NCI-H524 treated with DMSO at 0.1 percent for 48 hours (cell line): ENCODE measurements around the gene HOXA4.

Experiments
- DNase-seq: peaks from one replicate; lab custom pipeline; 2025; lab: John Stamatoyannopoulos, UW

The HOXA4 gene

DNA sequence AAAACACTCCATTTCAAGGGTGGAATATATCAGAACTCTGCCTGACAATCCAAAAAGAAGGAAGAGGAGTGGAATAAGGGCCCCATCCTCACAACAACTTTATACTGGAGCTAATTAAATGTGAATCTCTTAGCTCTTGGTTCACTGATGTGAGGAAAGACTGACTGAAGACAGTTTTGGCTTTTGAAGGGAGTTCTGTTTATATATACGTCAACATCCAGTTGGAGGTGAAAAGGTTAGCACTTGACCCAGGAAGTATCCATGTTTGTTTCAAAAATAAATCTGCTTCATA is 37.8 kb downstream of the HOXA4 start:
- DNase-seq, result no peak

GRCh38 chr7:27091941-27092818 is 38.4 kb downstream of the HOXA4 start:
- DNase-seq, result no peak

GRCh38 chr7:27091105-27091504 is 39.5 kb downstream of the HOXA4 start:
- DNase-seq, result no peak

- no peak for DNase-seq
Observed at GRCh38 chr7:27088002-27088922, 42.3 kb downstream of the HOXA4 start.

GRCh38 chr7:27083646-27084045 is 46.9 kb downstream of the HOXA4 start:
- DNase-seq, result no peak

DNA sequence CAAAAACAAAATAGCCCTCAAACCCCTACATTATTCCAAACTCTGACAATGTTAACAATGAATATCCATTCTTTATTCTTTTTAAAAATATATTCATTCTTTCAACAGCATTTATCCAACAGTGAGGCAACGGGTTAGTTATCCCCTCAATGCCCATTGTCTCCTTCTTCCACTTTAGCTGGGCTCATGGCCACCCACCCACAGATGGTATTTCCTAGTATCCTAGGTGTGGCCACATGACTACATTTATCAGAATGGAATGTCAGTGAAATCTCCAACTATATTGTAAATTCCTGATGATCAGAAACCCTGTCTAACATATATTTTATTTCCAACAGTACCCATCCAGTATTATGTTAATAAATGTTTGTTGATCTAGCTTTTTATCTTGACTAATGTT is 48.4 kb downstream of the HOXA4 start:
- DNase-seq, result no peak

- DNase-seq, result no peak
Observed at GRCh38 chr7:27080844-27081436, 49.6 kb downstream of the HOXA4 start.

DNA sequence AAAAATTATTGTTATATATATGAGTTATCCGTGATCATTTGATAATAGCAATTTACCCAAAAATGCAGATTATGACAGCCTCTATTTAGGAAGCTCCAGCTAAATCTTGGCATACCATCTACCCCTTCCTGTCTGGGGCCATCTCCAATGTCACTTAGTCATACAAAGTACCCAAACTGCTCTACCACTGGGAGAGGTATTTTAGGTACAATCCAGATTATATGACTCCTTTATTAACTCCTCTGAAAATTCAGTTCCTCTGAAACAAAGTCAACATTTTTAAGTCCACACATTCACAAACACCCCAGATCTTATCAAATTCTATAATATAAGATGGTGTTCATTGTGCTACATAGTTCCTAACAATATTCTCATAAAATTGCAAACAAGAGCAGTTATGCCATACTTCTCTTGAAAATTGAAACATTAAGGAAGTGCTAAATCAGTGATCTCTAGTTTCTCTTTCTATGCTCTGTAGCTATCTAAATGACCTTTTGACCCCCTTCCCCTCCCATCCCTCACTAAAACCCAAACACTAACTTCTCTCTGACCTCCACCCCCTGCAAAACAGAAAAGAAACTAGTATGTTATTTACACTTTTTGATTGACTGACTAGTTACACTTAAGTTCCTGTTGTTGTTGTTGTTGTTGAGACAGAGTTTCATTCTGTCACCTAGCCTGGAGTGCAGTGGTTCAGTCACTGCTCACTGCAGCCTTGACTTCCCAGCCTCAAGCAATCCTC is 51.2 kb downstream of the HOXA4 start:
- DNase-seq, result no peak

- no peak for DNase-seq
Observed at GRCh38 chr7:27078616-27079233, 51.8 kb downstream of the HOXA4 start.
